NCI-H748 (cell line): Measurements from ENCODE around the gene SLC6A4.

ENCODE experiments used
- DNase-seq: peaks from one replicate; lab custom pipeline; 2025; ENCODE audit not compliant: unreplicated experiment; lab: John Stamatoyannopoulos, UW

SLC6A4 gene

GRCh38 chr17:30235386-30236296, at the start of gene SLC6A4:
Gene SLC6A4 (minus strand): TSS chr17:30235697. CDS start chr17:30221958, 13,739 bp downstream.
- DNase-seq = peak; percentile 53

GRCh38 chr17:30279156-30279555, 43.7 kb upstream of the SLC6A4 start:
- DNase-seq = no peak

GRCh38 chr17:30278032-30278431, 42.5 kb upstream of the SLC6A4 start:
- DNase-seq = peak; percentile 47

- DNase-seq = no peak
Measured at GRCh38 chr17:30275911-30276310, 40.4 kb upstream of the SLC6A4 start.

GRCh38 chr17:30274887-30275286, 39.4 kb upstream of the SLC6A4 start:
- DNase-seq = no peak

GRCh38 chr17:30273373-30273772, 37.9 kb upstream of the SLC6A4 start:
- no peak for DNase-seq

GRCh38 chr17:30271102-30271501, 35.6 kb upstream of the SLC6A4 start:
- no peak for DNase-seq

GRCh38 chr17:30267625-30268024, 32.1 kb upstream of the SLC6A4 start:
- no peak for DNase-seq

GRCh38 chr17:30263552-30264333, 28.2 kb upstream of the SLC6A4 start:
- no peak for DNase-seq

GRCh38 chr17:30256756-30257506, 21.4 kb upstream of the SLC6A4 start:
- no peak for DNase-seq

- DNase-seq = no peak
Measured at GRCh38 chr17:30254150-30254549, 18.7 kb upstream of the SLC6A4 start.

- DNase-seq = no peak
Measured at GRCh38 chr17:30253312-30253711, 17.8 kb upstream of the SLC6A4 start.

- DNase-seq = no peak
Measured at GRCh38 chr17:30251931-30252330, 16.4 kb upstream of the SLC6A4 start.

GRCh38 chr17:30249460-30249859, 14.0 kb upstream of the SLC6A4 start:
- no peak for DNase-seq

- DNase-seq = no peak
Measured at GRCh38 chr17:30248786-30249185, 13.3 kb upstream of the SLC6A4 start.

GRCh38 chr17:30246460-30246859, 11.0 kb upstream of the SLC6A4 start:
- no peak for DNase-seq

GRCh38 chr17:30244853-30245385, 9.4 kb upstream of the SLC6A4 start:
- no peak for DNase-seq

- DNase-seq = no peak
Measured at GRCh38 chr17:30243568-30243967, 8.1 kb upstream of the SLC6A4 start.

GRCh38 chr17:30243002-30243401, 7.5 kb upstream of the SLC6A4 start:
- no peak for DNase-seq

GRCh38 chr17:30241051-30241450, 5.6 kb upstream of the SLC6A4 start:
- no peak for DNase-seq

GRCh38 chr17:30240177-30240576, 4.7 kb upstream of the SLC6A4 start:
- no peak for DNase-seq
